Epithelial cell of esophagus (primary cell): ENCODE results near the gene ZSCAN22.
"Not testable (repeated sequence)": the region's sequence is repeated elsewhere in the genome, so short reads cannot be mapped to it uniquely, and the experiment has no call there.

Experiments used
- DNase-seq: peaks from one replicate; pipeline ENCODE4 v3.0.0; 2010; ENCODE audit warnings: low read depth
- H3K4me3 ChIP-seq: 2 replicates; pipeline ENCODE4 v1.5.1; 2011; ENCODE audit warnings: mild to moderate bottlenecking, low read length, control low read depth
- CTCF ChIP-seq: IDR thresholded peaks from 2 replicates; pipeline ENCODE4 v1.5.1; 2011; ENCODE audit warnings: low read depth, mild to moderate bottlenecking, low read length, control low read depth, inconsistent platforms; ENCODE audit not compliant: insufficient read depth; ENCODE audit errors: missing control alignments

The ZSCAN22 gene

GRCh38 chr19:58367698-58368454 lies 41.1 kb downstream of the ZSCAN22 start:
- no peak for DNase-seq
- no peak for TF ChIP-seq CTCF
- no peak overlapping the region for H3K4me3 ChIP-seq

- TF ChIP-seq CTCF, result no peak
- H3K4me3 ChIP-seq, result no peak overlapping the region
- DNase-seq, result no peak
Measured at GRCh38 chr19:58368561-58369360, 42.0 kb downstream of the ZSCAN22 start.

DNA sequence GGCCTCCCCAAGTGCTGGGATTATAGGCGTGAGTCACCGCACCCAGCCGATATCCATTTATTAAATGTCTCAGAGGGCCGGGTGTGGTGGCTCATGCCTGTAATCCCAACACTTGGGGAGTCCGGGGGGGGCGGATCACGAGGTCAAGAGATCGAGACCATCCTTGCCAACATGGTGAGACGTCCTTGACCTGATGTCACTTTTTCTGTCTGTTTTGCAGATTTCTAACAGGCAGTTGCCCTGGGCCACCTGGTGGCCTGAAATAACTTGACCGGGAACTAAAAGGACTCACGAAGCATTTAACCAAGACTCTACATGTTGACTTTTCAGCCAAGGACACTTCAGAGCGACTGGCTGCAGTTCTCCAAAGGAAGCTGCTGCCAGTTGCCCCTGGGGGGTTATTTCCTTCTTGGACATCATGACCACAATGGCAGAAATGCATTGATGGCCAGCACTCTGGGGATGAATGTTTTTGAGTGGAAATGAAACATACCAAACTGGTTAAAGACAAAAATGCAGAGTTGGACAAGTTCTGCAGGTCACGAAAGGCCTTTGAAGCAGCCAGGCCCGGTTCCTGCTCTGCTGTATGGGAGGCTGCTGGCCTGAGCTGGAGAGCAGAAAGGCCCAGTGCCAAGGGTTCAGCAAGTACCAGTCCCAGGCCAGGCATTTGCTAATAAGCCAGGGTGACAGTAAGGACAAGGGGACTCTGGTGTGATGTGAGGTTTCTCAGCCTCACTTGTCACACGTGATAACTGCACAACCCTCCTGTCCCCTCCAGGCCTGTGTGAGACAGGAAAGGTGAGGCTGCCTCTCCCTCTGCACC lies 45.7 kb downstream of the ZSCAN22 start:
- no peak for TF ChIP-seq CTCF
- no peak for DNase-seq
- no peak overlapping the region for H3K4me3 ChIP-seq

DNA sequence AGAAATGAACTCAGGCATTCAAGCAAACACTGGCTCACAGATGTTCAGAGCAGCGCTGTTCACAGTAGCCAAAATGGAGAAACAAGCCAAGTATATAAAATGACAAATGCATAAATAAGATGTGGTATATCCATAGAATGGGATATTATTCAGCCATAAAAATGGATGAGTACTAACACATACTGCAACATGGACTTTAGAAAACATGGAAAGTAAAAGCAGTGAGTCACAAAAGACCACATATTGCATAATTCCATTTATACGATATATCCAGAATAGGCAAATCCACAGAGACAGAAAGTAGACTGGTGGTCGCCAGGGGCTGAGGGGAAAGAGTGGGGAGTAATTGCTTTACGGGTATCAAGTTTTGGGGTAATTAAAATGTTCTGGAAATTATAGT lies 47.4 kb downstream of the ZSCAN22 start:
- no peak overlapping the region for H3K4me3 ChIP-seq
- TF ChIP-seq CTCF, result no peak
- DNase-seq, result no peak

DNA sequence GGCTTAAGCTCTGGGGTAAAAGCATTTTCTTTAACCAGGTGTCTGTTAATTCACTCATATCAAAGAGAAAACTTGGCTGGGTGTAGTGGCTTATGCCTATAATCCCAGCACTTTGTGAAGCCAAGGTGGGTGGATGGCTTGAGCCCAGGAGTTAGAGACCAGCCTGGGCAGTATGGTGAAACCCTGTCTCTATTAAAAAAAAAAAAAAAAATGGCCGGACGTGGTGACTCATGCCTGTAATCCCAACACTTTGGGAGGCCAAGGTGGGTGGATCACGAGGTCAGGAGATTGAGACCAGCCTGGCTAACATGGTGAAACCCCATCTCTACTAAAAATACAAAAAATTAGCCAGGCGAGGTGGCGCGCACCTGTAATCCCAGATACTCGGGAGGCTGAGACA lies 49.9 kb downstream of the ZSCAN22 start:
- H3K4me3 ChIP-seq, DNase-seq: not testable (repeated sequence)

DNA sequence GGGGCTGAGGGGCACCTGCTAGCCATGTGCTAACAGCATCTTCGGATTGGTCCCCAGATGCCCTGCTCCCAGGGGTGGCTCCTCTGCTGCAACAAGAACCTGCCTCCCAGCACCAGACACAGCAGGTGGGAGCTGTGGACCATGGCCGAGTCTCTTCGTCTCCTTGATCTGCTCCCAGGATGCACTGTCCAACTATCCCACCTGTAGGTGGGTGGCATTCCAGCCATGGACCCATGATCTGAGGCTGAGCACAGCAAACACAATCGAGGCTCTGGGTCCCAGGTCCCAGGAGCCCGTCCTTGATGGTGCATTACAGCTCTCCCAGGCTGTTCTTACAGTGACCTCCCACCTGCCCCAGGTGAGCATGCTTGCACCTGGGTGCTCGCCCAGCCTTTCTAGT lies 52.5 kb downstream of the ZSCAN22 start:
- no peak for DNase-seq
- no peak for TF ChIP-seq CTCF
- no peak overlapping the region for H3K4me3 ChIP-seq
